ENCODE measurements around the gene INPP5D.
"Not testable (repeated sequence)": the region's sequence is repeated elsewhere in the genome, so short reads cannot be mapped to it uniquely, and the experiment has no call there.

The INPP5D gene

GRCh38 chr2:233164967-233165366 lies 104.8 kb downstream of the INPP5D start:
- no peak for DNase-seq (ENCODE audit: extremely low read depth in 1 of 2, low read depth in 1 of 2)

- no peak for DNase-seq (ENCODE audit: extremely low read depth in 1 of 2, low read depth in 1 of 2)
Observed at GRCh38 chr2:233165543-233165894, 105.4 kb downstream of the INPP5D start.

GRCh38 chr2:233165895-233166661 lies 105.9 kb downstream of the INPP5D start:
- peak in 1 of 2 donors; percentile 9 for DNase-seq (ENCODE audit: extremely low read depth in 1 of 2, low read depth in 1 of 2)

- no peak for DNase-seq (ENCODE audit: extremely low read depth in 1 of 2, low read depth in 1 of 2)
Observed at GRCh38 chr2:233168445-233168844, 108.3 kb downstream of the INPP5D start.

- no peak for DNase-seq (ENCODE audit: extremely low read depth in 1 of 2, low read depth in 1 of 2)
Observed at GRCh38 chr2:233168919-233169318, 108.8 kb downstream of the INPP5D start.

- no peak for DNase-seq (ENCODE audit: extremely low read depth in 1 of 2, low read depth in 1 of 2)
Observed at GRCh38 chr2:233171344-233171743, 111.2 kb downstream of the INPP5D start.

- DNase-seq (ENCODE audit: extremely low read depth in 1 of 2, low read depth in 1 of 2): no peak
Observed at GRCh38 chr2:233173115-233173514, 113.0 kb downstream of the INPP5D start.

- no peak for DNase-seq (ENCODE audit: extremely low read depth in 1 of 2, low read depth in 1 of 2)
Observed at GRCh38 chr2:233174137-233174536, 114.0 kb downstream of the INPP5D start.

- DNase-seq (ENCODE audit: extremely low read depth in 1 of 2, low read depth in 1 of 2): no peak
Observed at GRCh38 chr2:233178994-233179847, 119.1 kb downstream of the INPP5D start.

- DNase-seq (ENCODE audit: extremely low read depth in 1 of 2, low read depth in 1 of 2): no peak
Observed at GRCh38 chr2:233179848-233180366, 119.8 kb downstream of the INPP5D start.

- no peak for DNase-seq (ENCODE audit: extremely low read depth in 1 of 2, low read depth in 1 of 2)
Observed at GRCh38 chr2:233183869-233184418, 123.8 kb downstream of the INPP5D start.

GRCh38 chr2:233184669-233185068 lies 124.5 kb downstream of the INPP5D start:
- DNase-seq (ENCODE audit: extremely low read depth in 1 of 2, low read depth in 1 of 2): no peak

GRCh38 chr2:233185330-233185729 lies 125.2 kb downstream of the INPP5D start:
- DNase-seq (ENCODE audit: extremely low read depth in 1 of 2, low read depth in 1 of 2): no peak

GRCh38 chr2:233185963-233186362 lies 125.8 kb downstream of the INPP5D start:
- no peak for DNase-seq (ENCODE audit: extremely low read depth in 1 of 2, low read depth in 1 of 2)

- DNase-seq (ENCODE audit: extremely low read depth in 1 of 2, low read depth in 1 of 2): no peak
Observed at GRCh38 chr2:233186851-233187250, 126.7 kb downstream of the INPP5D start.

- DNase-seq (ENCODE audit: extremely low read depth in 1 of 2, low read depth in 1 of 2): no peak
Observed at GRCh38 chr2:233189025-233189424, 128.9 kb downstream of the INPP5D start.

GRCh38 chr2:233191016-233191415 lies 130.9 kb downstream of the INPP5D start:
- not testable (repeated sequence) for DNase-seq (ENCODE audit: extremely low read depth in 1 of 2, low read depth in 1 of 2)

GRCh38 chr2:233193738-233194137 lies 133.6 kb downstream of the INPP5D start:
- DNase-seq (ENCODE audit: extremely low read depth in 1 of 2, low read depth in 1 of 2): no peak

- no peak for DNase-seq (ENCODE audit: extremely low read depth in 1 of 2, low read depth in 1 of 2)
Observed at GRCh38 chr2:233195027-233195426, 134.9 kb downstream of the INPP5D start.

- no peak for DNase-seq (ENCODE audit: extremely low read depth in 1 of 2, low read depth in 1 of 2)
Observed at GRCh38 chr2:233197022-233197421, 136.9 kb downstream of the INPP5D start.

GRCh38 chr2:233198026-233198425 lies 137.9 kb downstream of the INPP5D start:
- DNase-seq (ENCODE audit: extremely low read depth in 1 of 2, low read depth in 1 of 2): no peak

- no peak for DNase-seq (ENCODE audit: extremely low read depth in 1 of 2, low read depth in 1 of 2)
Observed at GRCh38 chr2:233199870-233200269, 139.7 kb downstream of the INPP5D start.

All from activated CD8-positive, alpha-beta memory T cell treated with anti-CD3 and anti-CD28 coated beads for 1 hour (primary cell).